HepG2 (cell line): ENCODE measurements around the gene SOAT2. TPM values are rescaled to one million over a fixed set of nuclear protein-coding genes. Genes with fewer than 3 reads are reported as not detected.

Experiments used
- CCAR2 ChIP-seq: fragments of 200-400 bp; formaldehyde crosslinking; optimal IDR thresholded peaks from 2 replicates; pipeline ENCODE3; 2018; ENCODE audit warnings: low read depth, mild to moderate bottlenecking, low read length, moderate library complexity
- HCFC1 ChIP-seq: fragments of 150-350 bp; IDR thresholded peaks from 2 replicates; pipeline ENCODE4 v1.6.1; 2014; ENCODE audit warnings: low read depth, low read length
- KDM5A ChIP-seq: fragments of 200-600 bp; sonication (generic); IDR thresholded peaks from 2 replicates; pipeline ENCODE4 v1.7.0; 2018; ENCODE audit warnings: antibody characterized with exemption, mild to moderate bottlenecking, low read length, borderline replicate concordance
- KMT2A ChIP-seq: sonication (generic); formaldehyde crosslinking; IDR thresholded peaks from 2 replicates; pipeline ENCODE4 v1.4.0; 2020; ENCODE audit warnings: missing genetic modification reagents
- NFRKB ChIP-seq: fragments of 450-650 bp; IDR thresholded peaks from 2 replicates; pipeline ENCODE4 v1.6.1; 2017
- NR3C1 ChIP-seq: sonication (generic); formaldehyde crosslinking; IDR thresholded peaks from 2 replicates; pipeline ENCODE4 v1.4.0; 2020; ENCODE audit warnings: missing genetic modification reagents
- RFXAP ChIP-seq: sonication (generic); formaldehyde crosslinking; IDR thresholded peaks from 2 replicates; pipeline ENCODE4 v1.4.0; 2020; ENCODE audit warnings: missing genetic modification reagents, borderline replicate concordance
- RORA ChIP-seq: sonication (generic); formaldehyde crosslinking; IDR thresholded peaks from 2 replicates; pipeline ENCODE4 v1.5.0; 2020; ENCODE audit warnings: mild to moderate bottlenecking, missing genetic modification reagents, moderate library complexity
- SMAD9 ChIP-seq: sonication (generic); formaldehyde crosslinking; IDR thresholded peaks from 2 replicates; pipeline ENCODE4 v1.5.1; 2020; ENCODE audit warnings: mild to moderate bottlenecking, missing genetic modification reagents
- SP140L ChIP-seq: sonication (generic); formaldehyde crosslinking; IDR thresholded peaks from 2 replicates; pipeline ENCODE4 v1.4.0; 2020; ENCODE audit warnings: missing genetic modification reagents, borderline replicate concordance
- SP5 ChIP-seq: IDR thresholded peaks from 2 replicates; pipeline ENCODE4 v1.6.1; 2016; ENCODE audit warnings: low read depth, borderline replicate concordance
- SPEN ChIP-seq: sonication (generic); formaldehyde crosslinking; IDR thresholded peaks from 2 replicates; pipeline ENCODE4 v1.5.1; 2020; ENCODE audit warnings: low read depth, mild to moderate bottlenecking, missing genetic modification reagents
- SRY ChIP-seq: sonication (generic); formaldehyde crosslinking; IDR thresholded peaks from 2 replicates; pipeline ENCODE4 v1.8.0; 2022; ENCODE audit warnings: mild to moderate bottlenecking, missing genetic modification reagents
- TEAD3 ChIP-seq: optimal IDR thresholded peaks from 2 replicates; pipeline ENCODE3; 2016; ENCODE audit warnings: borderline replicate concordance
- ZKSCAN5 ChIP-seq: sonication (generic); formaldehyde crosslinking; IDR thresholded peaks from 2 replicates; pipeline ENCODE4 v1.5.1; 2020; ENCODE audit warnings: mild to moderate bottlenecking, missing genetic modification reagents
- ZNF382 ChIP-seq: sonication (generic); formaldehyde crosslinking; IDR thresholded peaks from 2 replicates; pipeline ENCODE4 v1.5.0; 2020; ENCODE audit warnings: missing genetic modification reagents, mild to moderate bottlenecking, borderline replicate concordance
- ZNF556 ChIP-seq: sonication (generic); formaldehyde crosslinking; IDR thresholded peaks from 2 replicates; pipeline ENCODE4 v1.4.0; 2020; ENCODE audit warnings: mild to moderate bottlenecking, missing genetic modification reagents, borderline replicate concordance
- ZNF614 ChIP-seq: IDR thresholded peaks from 2 replicates; pipeline ENCODE4 v1.6.1; 2018; ENCODE audit warnings: missing biosample characterization, missing genetic modification reagents, inconsistent platforms, borderline replicate concordance
- ZNF644 ChIP-seq: IDR thresholded peaks from 2 replicates; pipeline ENCODE4 v1.6.1; 2016; ENCODE audit warnings: low read depth
- ZNF720 ChIP-seq: sonication (generic); formaldehyde crosslinking; IDR thresholded peaks from 2 replicates; pipeline ENCODE4 v1.4.0; 2020; ENCODE audit warnings: missing genetic modification reagents
- ZNF724P ChIP-seq: sonication (generic); formaldehyde crosslinking; IDR thresholded peaks from 2 replicates; pipeline ENCODE4 v1.8.0; 2022; ENCODE audit warnings: missing genetic modification reagents, borderline replicate concordance
- ZNF776 ChIP-seq: sonication (generic); formaldehyde crosslinking; IDR thresholded peaks from 2 replicates; pipeline ENCODE4 v1.4.0; 2020; ENCODE audit warnings: mild to moderate bottlenecking, missing genetic modification reagents
- polyA plus RNA-seq, 8 experiments: library from polyadenylated mRNA; depleted of rRNA in 3 of 8; stranded (reverse) in 7 of 8; unstranded in 1 of 8; fragments of >200 nt; fragmentation: Illumina TruSeq in 4 of 8; extraction: Trizol in 4 of 8; gene quantifications; 2 replicates each; pipeline versions ENCODE4 v1.2.1 to v1.2.3, GENCODE V29; 2011 to 2016; ENCODE audit warnings: low read depth in 4 of 8, missing spikeins in 1 of 8, mixed read lengths in 1 of 8; ENCODE audit not compliant: insufficient read depth in 1 of 8
- total RNA-seq, 5 experiments: library from RNA; depleted of rRNA; stranded (reverse); fragments of >200 nt; fragmentation: Illumina TruSeq; extraction: Trizol; gene quantifications; 2 replicates each; pipeline ENCODE4 v1.2.3, GENCODE V29; 2016; ENCODE audit warnings: low read depth in 1 of 5
- TF ChIP-seq, protein P1 (sequence below): IDR thresholded peaks from 2 replicates; pipeline ENCODE4 v1.4.0; 2020; ENCODE audit warnings: mild to moderate bottlenecking, missing genetic modification reagents
- TF ChIP-seq, protein P2 (sequence below): sonication (generic); formaldehyde crosslinking; IDR thresholded peaks from 2 replicates; pipeline ENCODE4 v1.8.1; 2023; ENCODE audit warnings: missing genetic modification reagents, mild to moderate bottlenecking, borderline replicate concordance
- TF ChIP-seq, protein P3 (sequence below): IDR thresholded peaks from 2 replicates; pipeline ENCODE4 v1.6.1; 2012; ENCODE audit warnings: inconsistent platforms
- TF ChIP-seq, protein P4 (sequence below): sonication (generic); formaldehyde crosslinking; IDR thresholded peaks from 2 replicates; pipeline ENCODE4 v1.4.0; 2020; ENCODE audit warnings: missing genetic modification reagents, borderline replicate concordance
- TF ChIP-seq, protein P5 (sequence below): IDR thresholded peaks from 2 replicates; pipeline ENCODE4 v1.6.1; 2016

SOAT2 gene
- total and polyA plus RNA-seq, 2 of the 13 experiments (the other 11 are each of a cell fraction or from before 2014, with no cell fraction given): 14.9 to 108 TPM

DNA sequence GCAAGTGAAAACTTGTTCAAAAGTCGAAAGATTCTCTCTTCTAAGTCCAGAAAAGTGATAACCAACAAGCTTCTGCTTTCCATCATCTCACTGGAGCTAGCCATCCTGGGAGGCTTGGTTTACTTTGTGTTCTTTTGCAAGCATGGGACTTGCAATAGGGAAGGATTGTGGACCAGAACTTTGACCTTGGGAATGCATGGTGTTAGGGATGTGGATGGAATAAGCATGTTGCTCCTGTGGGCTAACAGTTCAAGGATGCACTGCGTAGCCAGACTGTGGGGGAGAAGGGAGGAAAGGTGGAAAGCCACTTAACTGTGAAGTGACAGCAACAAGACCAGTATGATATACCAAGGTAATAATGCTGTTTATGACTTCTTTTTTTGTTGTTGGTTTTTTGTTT lies 28.6 kb downstream of the SOAT2 start (continued):
- TF ChIP-seq ZNF614 (CRISPR knock-in tag): no peak
- no peak for TF ChIP-seq RFXAP
- TF ChIP-seq ZNF776 (CRISPR knock-in tag): no peak
- TF ChIP-seq, protein P1, sequence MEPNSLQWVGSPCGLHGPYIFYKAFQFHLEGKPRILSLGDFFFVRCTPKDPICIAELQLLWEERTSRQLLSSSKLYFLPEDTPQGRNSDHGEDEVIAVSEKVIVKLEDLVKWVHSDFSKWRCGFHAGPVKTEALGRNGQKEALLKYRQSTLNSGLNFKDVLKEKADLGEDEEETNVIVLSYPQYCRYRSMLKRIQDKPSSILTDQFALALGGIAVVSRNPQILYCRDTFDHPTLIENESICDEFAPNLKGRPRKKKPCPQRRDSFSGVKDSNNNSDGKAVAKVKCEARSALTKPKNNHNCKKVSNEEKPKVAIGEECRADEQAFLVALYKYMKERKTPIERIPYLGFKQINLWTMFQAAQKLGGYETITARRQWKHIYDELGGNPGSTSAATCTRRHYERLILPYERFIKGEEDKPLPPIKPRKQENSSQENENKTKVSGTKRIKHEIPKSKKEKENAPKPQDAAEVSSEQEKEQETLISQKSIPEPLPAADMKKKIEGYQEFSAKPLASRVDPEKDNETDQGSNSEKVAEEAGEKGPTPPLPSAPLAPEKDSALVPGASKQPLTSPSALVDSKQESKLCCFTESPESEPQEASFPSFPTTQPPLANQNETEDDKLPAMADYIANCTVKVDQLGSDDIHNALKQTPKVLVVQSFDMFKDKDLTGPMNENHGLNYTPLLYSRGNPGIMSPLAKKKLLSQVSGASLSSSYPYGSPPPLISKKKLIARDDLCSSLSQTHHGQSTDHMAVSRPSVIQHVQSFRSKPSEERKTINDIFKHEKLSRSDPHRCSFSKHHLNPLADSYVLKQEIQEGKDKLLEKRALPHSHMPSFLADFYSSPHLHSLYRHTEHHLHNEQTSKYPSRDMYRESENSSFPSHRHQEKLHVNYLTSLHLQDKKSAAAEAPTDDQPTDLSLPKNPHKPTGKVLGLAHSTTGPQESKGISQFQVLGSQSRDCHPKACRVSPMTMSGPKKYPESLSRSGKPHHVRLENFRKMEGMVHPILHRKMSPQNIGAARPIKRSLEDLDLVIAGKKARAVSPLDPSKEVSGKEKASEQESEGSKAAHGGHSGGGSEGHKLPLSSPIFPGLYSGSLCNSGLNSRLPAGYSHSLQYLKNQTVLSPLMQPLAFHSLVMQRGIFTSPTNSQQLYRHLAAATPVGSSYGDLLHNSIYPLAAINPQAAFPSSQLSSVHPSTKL: peak; percentile 17; the same call in 1 of the 2 replicates
- no peak for TF ChIP-seq CCAR2
- no peak for TF ChIP-seq HCFC1
- TF ChIP-seq ZNF644: 0 out of 2 replicates have a peak, but pooled peaks have one; percentile 12
- TF ChIP-seq SP140L (CRISPR knock-in tag): no peak
- TF ChIP-seq ZNF382 (CRISPR knock-in tag): no peak
- TF ChIP-seq, protein P2, sequence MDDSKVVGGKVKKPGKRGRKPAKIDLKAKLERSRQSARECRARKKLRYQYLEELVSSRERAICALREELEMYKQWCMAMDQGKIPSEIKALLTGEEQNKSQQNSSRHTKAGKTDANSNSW (CRISPR knock-in tag): no peak
- TF ChIP-seq ZKSCAN5: no peak
- TF ChIP-seq SRY (CRISPR knock-in tag): no peak
- TF ChIP-seq, protein P3, sequence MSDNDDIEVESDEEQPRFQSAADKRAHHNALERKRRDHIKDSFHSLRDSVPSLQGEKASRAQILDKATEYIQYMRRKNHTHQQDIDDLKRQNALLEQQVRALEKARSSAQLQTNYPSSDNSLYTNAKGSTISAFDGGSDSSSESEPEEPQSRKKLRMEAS: no peak
- no peak for TF ChIP-seq KDM5A
- TF ChIP-seq ZNF724P (CRISPR knock-in tag): no peak
- no peak for TF ChIP-seq NR3C1 (CRISPR knock-in tag)
- TF ChIP-seq, protein P4, sequence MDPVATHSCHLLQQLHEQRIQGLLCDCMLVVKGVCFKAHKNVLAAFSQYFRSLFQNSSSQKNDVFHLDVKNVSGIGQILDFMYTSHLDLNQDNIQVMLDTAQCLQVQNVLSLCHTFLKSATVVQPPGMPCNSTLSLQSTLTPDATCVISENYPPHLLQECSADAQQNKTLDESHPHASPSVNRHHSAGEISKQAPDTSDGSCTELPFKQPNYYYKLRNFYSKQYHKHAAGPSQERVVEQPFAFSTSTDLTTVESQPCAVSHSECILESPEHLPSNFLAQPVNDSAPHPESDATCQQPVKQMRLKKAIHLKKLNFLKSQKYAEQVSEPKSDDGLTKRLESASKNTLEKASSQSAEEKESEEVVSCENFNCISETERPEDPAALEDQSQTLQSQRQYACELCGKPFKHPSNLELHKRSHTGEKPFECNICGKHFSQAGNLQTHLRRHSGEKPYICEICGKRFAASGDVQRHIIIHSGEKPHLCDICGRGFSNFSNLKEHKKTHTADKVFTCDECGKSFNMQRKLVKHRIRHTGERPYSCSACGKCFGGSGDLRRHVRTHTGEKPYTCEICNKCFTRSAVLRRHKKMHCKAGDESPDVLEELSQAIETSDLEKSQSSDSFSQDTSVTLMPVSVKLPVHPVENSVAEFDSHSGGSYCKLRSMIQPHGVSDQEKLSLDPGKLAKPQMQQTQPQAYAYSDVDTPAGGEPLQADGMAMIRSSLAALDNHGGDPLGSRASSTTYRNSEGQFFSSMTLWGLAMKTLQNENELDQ (CRISPR knock-in tag): no peak
- peak; percentile 96 for TF ChIP-seq ZNF556
- TF ChIP-seq SPEN (CRISPR knock-in tag): peak; percentile 34; the same call in 1 of the 2 replicates
- TF ChIP-seq, protein P5, sequence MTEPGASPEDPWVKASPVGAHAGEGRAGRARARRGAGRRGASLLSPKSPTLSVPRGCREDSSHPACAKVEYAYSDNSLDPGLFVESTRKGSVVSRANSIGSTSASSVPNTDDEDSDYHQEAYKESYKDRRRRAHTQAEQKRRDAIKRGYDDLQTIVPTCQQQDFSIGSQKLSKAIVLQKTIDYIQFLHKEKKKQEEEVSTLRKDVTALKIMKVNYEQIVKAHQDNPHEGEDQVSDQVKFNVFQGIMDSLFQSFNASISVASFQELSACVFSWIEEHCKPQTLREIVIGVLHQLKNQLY (CRISPR knock-in tag): no peak
- no peak for TF ChIP-seq SMAD9
- TF ChIP-seq ZNF720 (CRISPR knock-in tag): no peak
- peak; percentile 65 for TF ChIP-seq TEAD3 (CRISPR knock-in tag)
- no peak for TF ChIP-seq NFRKB
- TF ChIP-seq SP5 (CRISPR knock-in tag): no peak
- no peak for TF ChIP-seq RORA
- no peak for TF ChIP-seq KMT2A (CRISPR knock-in tag)
